Stimulated activated CD8-positive, alpha-beta memory T cell treated with anti-CD3 and anti-CD28 coated beads, Interleukin-12 subunit alpha, Interleukin-12 subunit beta, amount 100 ng/mL, for 24 hours (primary cell): ENCODE results near the gene LTBP1.
"Not testable (repeated sequence)": the region's sequence is repeated elsewhere in the genome, so short reads cannot be mapped to it uniquely, and the experiment has no call there.

Experiments
- DNase-seq: peaks from one replicate; pipeline ENCODE4 v3.0.0-alpha.2; 2020; ENCODE audit errors: extremely low read depth

LTBP1 gene

DNA sequence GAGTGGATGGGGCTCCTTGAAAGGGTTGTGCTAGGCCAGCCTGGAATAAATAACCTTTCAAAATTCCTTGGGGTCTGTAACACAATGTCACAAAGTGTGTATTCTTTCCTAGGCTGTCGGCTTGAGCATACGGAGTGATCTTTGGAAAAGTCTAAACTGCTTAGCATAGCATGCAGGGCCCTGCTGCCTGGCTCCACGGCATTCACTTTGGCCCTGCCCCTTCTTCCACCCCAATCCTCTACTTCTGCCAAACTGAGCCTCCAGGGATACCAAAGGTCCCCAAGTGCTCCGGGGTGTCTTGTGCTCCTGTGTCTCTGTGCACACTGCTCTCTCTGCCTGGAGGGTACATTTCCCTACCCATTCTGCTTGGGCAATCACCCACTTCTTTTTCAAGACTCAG, 196.1 kb downstream of the LTBP1 start:
- no peak for DNase-seq

DNA sequence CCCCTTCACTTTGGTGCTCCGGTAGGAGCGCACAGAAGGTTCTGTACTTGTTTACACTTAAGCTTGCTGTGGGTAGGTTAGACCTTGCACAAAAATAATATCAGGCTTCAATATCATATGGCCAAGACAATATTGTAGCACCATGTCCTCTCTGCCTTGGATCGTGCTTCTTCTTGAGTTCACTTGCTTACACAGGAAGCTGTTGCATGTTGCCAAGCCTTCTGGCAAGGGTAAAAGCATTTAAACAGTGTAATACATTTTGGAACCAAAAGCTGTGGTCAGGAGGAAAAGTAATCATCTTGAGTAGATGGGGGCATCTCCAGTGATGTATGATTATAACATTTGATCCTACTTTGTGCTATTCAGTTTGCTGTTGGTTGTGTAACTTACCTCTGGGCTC, 197.5 kb downstream of the LTBP1 start:
- DNase-seq = no peak

DNA sequence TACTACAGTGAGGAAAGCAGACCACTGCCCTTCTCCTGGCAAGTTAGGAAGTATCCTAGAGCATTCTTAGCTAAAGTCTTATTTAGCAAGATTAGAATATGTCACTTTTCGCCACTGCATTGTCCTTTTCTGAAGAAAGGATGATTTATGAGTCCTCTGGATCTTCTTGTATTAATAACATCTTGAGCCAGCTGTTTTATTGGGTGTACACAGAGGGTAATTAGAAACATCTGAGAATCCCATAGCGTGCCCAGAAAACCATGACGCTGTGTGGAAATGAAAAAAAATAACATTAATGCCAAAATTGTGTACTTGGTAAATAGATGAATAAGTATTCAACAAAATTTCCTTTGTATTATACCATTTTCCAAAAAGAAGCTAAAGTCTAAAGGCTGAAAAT, 198.7 kb downstream of the LTBP1 start:
- DNase-seq = no peak

DNA sequence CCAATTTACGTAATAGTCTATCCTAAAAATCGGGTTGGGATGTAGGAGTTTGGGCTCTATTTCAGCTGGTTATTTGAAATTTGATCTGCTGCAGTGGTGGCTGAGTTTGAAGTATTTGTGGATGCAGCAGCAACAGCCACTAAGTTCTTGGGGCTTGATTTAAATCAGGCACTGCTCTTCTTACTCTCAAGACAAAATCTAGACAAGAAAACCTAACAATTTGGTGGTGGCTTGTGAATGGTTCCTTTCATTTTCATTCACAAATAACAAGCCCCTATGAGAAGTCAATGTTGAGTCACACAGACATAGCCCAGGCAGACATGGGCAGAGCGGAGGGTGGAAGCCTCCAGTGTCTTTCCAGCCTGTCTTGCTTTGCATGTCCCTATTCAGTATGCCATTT, 199.3 kb downstream of the LTBP1 start:
- no peak for DNase-seq

DNA sequence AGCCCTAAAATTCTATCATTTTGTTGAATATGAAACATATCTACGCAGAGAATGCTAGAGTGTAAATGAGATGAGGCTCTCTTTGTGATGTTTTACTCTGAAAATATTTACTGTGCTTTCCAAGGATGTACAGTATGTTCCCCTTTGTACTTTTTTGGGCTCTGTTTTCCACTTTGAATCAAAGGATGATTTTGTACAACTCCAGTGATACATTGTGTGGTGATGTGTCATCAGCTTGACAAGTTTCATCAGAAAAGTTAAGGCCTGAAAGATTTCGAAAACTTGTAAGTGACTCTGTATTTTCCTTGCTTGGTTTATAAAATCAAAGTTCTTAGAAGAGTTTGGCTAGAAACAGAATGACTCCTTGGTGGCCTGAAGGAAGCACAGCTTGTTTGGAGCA, 206.3 kb downstream of the LTBP1 start:
- no peak for DNase-seq

DNA sequence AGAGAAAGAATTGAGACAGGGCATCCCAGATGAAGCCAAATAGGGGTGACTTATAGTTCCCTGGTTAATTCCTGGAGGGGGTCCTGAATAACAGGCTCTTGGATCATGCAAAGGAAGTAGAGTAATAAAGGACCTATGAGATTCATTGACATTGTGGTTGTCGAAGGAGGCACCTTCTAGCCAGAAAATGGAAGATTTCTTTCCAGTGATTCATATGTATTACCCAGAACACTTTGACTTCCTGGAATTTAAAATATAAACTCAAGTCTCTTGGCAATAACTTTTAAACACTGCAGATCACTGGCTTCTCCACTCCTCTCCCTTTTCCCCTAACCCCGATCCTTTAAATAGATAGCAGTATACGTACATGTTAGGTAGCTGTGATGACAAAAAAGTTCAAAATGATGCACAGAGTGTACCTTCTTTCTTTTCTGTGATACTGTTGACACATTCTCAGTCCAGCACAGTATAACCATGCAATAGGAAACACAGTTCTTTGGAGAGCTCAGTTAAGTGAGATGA, 211.8 kb downstream of the LTBP1 start:
- no peak for DNase-seq

DNA sequence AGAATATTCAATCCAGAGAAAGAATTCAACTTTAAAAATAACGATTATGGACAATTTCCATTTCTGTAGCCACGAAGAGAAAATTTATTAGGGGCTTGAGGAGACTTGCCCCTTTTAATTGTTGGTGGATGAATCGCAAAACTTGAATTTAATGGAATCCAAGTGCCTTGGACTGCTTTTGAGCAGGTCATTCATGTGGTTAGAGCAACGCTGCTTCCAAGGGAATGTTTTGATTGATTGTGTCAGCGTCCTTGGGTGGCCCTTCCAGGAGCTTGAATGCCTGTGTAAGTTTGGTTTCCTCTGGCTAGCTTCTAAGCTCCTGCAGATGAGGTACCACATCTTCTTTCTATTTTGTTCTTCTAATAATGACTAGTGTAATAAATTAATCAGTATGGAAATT, 213.4 kb downstream of the LTBP1 start:
- no peak for DNase-seq

DNA sequence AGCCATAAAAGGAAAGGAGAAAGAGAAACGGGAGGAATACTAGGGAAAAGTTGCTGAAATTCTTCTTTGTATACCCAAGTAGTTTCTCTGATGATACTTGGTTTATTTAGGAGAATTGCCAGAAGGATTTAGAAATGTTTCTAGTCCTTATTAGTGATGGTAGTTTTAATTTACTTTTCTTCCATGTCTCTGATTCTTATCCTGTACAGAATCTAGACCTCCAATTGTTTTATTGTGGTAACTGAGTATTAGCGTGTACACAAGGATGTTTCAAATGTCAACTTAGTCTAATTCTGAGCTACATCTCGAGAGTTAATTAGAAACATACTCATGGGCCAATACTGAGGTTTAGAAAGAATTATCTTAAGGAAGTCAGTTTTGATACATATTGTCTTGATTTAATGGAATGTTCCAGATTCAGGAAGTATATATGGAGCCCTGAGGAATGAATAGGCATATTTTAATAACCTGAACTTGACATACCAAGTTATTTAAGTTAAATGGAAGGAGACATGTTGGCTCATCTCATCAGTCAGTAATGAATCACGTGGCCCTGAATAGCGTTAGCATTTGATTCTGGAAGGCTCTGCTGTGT, 219.6 kb downstream of the LTBP1 start:
- no peak for DNase-seq

DNA sequence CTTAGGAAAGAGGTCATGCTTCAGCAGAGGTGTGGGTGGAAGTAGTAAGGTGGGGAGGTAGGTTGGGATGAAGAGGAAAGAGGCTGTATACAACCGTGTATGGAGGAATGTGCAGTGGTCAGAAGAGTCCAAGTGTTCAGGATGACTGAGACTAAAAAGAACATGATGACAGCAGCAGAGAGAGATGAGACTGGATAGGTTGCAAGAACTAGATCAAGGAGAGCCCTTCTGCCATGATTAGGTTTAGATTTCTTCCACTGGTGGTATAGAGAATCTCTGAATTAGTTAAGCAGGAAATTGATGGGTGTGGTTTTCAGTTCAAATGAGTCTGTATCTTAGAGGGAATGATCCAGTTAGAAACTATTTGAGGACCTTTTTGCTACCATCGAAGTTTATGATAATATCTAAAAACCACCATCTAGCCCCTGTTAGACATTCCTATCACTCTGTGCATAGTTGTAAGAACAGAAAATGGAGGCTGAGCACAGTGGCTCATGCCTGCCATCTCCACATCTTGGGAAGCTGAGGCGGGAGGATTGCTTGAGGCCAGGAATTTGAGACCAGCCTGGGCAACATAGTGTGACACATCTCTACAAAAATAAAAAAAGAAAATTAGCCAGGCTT, 221.0 kb downstream of the LTBP1 start:
- DNase-seq = no peak

DNA sequence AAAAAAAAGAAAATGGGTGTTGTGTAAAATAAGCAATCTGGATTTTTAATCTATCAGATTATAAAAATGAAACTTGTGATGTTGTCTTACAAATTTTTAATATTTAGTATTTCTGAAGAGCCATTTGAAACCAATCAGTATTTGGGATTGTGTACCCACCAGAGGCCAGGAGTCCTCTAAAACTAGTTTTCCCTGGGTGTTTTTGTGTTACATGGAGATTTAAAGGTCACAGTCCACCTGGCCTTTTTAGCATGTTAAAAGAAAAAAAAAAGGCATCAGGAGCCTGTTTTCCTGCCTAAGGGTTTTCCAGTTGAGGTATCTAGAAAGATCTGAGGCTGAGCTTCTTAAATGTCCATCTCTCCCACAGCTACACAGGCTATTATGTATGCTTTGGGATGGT, 221.7 kb downstream of the LTBP1 start:
- DNase-seq = no peak

DNA sequence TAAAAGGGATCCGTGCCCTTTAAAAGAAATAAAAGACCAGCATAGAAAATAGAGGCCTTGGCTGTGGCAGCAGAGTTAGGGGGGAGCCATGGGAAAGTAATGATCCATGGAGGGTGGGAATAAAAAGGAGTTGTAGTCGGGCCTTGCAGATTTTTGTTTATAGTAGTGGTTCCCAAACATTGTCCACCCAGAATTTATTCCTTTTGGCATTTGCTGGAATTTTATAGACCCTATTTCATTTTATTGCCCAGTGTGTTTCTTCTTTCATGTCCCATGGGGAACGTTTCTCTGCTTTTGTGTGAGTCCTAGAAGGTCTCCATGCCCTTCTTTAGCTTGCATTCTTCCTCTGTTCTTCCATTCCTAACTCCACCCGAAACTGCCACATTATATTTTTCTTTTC, 222.2 kb downstream of the LTBP1 start:
- no peak for DNase-seq

DNA sequence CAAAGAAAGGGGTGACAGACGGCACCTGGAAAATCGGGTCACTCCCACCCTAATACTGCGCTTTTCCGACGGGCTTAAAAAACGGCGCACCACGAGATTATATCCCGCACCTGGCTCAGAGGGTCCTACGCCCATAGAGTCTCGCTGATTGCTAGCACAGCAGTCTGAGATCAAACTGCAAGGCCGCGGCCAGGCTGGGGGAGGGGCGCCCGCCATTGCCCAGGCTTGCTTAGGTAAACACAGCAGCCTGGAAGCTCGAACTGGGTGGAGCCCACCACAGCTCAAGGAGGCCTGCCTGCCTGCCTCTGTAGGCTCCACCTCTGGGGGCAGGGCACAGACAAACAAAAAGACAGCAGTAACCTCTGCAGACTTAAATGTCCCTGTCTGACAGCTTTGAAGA, 223.5 kb downstream of the LTBP1 start:
- not testable (repeated sequence) for DNase-seq

DNA sequence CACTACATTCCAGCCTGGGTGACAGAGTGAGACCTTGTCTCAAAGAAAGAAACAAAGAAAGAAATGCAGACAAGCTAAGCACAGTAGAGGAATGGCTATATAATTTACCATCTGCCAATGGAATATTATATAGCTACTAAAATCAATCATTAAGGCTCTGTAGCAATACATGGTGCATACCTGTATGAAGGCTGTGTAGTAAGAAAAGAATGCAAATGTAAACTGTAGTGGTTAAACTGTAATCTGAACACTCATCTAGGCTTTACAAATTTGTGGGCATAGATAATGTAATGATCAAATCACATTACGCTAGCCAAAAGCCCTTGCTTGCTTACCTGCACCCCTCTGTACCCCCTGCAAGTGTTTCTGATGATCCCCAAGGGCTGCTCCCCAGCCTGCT, 230.9 kb downstream of the LTBP1 start:
- DNase-seq = no peak

DNA sequence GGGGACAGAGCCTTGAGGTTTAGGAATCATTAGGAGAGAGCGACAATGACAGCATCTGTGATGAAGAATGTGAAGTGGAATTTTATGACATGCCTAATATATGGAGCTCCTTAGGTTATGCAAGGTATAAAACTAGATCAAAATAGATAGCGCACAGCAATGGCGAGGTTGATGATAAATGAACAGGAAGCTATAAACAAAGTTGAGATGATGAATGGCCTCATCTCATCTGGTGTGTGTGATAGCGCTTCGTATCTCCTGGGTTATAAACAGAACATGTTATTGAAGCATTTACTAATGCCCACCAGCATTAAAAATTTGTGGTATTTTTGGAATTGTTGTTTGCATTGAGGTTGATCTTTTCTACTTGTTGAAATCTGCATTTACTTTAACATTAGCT, 231.5 kb downstream of the LTBP1 start:
- no peak for DNase-seq

DNA sequence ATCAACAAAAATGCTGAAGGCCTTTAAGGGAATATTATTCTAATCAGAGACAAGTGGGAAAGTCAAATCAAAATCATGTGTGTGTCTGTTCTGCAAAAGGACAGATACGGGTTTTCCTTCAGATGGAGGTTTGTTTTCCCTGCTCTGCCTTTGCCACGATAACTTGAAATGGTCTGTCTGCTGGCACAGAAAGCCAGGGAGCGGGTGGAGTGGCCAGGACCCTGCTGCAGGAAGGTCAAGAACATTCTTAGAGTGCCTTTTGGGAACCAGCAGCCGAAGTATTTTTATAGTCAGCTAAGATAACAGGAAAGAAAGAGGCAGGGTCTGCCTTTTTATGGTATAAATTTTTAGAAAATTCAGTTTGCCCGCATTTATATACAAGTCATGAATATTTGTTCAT, 234.2 kb downstream of the LTBP1 start:
- DNase-seq = no peak

DNA sequence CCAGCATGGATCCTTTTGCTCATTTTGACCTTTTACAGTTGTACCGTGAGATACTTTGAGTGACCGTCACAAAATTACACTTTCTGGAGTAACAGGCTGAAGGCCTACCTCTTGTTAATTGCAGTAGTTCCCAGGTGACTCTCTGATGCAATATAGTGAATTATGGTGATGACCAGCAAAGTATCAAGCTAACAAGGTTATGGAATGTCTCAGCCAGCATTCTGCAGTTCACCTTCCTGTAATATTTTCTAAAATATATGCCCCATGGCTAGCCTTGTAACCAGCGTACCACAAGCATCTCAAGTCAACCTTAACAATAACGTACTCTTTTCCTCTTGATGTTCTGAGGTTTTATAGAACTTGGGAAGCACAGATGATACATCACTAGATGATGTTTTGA, 234.7 kb downstream of the LTBP1 start:
- no peak for DNase-seq

DNA sequence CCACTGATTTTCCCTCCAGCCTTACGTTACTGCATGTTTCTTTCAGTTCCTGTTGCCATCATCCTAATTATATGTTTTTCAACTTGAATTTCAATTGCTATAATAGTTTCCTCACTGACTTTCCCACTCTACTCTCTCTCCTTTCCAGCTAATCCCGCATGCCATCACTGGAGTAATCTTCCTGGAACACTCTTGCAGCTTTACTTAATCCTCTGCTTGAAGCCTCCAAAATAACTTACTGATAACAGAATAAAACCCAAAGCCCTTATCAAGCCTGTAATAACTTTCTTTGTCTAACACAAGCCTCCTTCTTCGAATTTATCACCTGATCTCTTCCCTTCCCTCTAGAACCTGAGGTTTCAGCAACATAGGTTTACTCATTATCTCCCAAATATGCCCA, 237.3 kb downstream of the LTBP1 start:
- no peak for DNase-seq

DNA sequence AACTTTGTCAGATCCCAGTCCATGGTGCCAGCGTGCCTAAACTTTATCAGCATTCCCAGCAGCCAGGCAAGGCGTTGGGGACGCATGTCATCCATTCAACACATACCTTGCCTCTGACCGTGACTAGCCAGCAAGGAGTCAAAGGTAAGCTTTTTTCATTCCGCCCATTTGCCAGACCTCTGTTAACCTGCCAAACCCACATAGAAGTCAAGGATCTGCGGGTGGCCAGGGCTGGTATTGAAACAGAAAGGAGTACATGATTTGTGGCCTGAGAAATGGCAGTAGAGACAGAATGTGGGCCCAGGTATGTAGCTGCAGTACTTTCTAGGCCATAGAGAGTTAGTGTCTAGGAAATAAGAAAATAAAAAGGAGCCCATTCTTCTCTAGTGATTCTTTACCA, 240.2 kb downstream of the LTBP1 start:
- no peak for DNase-seq

DNA sequence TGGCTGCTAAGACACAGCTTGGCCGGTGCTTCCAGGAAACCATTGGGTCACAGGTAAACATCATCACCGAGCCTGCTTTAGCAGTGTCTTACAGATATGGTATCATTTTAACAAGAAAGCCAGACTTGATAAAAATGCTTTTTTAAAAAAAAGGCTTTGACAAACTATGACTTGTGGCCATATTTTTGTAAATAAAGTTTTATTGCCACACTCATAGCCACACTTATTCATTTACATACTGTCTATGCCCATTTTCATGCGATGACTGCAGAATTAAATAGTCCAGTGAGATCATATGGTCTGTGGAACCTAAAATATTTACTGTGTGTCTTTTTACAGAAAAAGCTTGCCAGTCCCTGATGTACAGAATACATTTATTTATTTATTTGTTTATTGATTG, 242.0 kb downstream of the LTBP1 start:
- no peak for DNase-seq

DNA sequence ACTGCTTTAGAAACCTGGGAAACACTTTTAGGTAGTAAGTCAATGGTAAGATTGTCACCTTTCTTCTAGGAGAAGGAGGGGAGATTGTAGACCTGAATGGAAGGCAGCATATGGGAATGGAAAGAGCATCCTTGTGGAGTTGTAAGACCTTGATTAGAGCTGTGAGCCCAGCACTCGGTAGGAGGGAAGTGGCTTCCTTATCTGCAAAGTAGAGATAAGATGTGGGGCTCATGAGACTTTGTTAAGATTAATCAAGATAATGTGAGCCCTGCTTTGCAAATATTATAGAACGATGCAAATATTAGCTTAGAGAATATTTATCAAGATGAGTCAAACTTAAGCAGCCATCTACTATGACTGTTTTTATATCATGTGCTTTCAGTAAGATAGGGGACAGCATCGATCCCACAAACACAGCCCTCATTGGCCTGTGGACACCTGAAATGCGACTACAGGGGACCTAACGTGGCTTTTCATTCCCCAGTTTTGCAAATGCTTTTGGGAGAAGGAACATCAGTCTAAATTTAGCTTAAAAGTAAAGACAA, 243.7 kb downstream of the LTBP1 start:
- DNase-seq = no peak

DNA sequence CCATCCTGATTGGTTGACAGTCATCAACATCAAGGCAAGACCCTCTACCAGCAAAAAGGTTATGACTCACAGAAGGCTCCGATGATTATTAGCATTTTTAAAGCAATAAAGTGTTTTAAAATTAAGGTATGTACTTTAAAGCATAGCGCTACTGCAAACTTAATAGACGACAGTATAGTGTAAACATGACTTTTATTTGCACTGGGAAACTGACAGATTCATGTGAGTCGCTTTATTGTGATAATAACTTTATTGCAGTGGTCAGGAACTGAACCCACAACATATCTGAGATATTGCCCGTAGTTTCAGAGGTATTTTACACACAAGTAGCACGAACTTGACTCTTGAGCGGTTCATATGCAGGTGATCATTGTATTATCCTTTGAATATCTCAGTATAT, 249.1 kb downstream of the LTBP1 start:
- no peak for DNase-seq

DNA sequence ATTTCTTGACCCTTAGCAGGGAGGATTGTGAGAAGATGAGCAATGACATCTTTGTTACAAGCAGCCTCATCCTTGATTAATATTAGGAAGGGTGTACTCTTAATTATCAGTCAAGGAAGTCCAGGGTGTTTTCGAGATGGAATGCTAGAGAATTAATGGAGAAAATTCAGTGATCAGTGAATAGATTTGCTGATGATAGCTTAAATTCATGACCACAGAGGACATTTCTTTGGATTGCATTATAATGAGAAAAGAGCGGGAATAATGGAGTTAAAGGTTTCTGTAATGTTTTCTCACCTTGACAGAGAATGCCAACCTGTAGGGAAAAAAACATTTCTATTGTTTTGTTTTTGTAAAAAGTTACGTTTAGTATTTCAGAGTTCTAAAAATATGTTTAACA, 249.9 kb downstream of the LTBP1 start:
- DNase-seq = no peak

DNA sequence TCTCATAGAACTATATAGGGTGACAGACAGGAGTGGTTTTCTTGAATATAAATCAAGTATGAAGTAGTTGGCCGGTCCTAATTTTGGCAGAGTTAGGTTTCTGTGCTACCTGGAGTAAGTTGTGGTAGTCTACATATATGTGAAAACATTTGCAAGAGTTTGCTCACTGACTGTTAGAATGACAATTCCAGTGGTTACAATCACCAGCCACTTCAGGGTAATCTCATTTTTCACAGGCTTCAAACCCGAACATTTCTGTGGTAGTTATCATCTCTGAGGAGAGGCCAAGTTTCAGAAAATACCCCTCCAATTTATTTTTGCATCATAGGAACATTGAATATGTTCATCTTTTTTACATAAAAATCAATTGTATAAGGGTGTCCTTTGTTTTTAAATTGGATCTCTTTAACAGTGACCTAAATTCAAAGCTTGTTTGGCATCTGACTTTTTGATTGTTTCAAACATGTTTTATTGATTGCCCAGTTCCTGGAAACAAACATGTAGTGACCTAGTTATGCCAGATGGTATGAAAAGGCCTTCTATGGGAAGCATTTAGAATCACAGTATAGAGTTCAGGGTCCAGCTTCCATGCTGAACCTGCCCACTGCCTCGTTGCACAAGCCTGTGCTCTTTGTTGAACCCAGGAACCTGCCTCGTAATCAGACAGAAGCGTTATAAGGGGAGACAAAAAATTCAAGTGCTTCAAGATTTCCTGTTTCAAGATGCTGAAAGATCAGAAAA, 250.6 kb downstream of the LTBP1 start:
- DNase-seq = no peak
